Esophagus muscularis mucosa (tissue), 4 donors: ENCODE results near the gene SEMA5B. TPM values are rescaled to one million over a fixed set of nuclear protein-coding genes. Genes with fewer than 3 reads are reported as not detected.

Source experiments
- DNase-seq: peaks from one replicate; pipeline ENCODE4 v3.0.0-alpha.2; 2017; ENCODE audit errors: extremely low spot score
- H3K27ac ChIP-seq, 4 donors: fragments of 200-600 bp; sonication (generic); replicated peaks in 1 of 4; 1 replicate in 3 of 4; 2 replicates in 1 of 4; pipeline ENCODE4 v1.5.1; 2016 to 2019; ENCODE audit warnings: mild to moderate bottlenecking in 1 of 4
- H3K27me3 ChIP-seq, 4 donors: fragments of 200-600 bp; sonication (generic); one replicate each; pipeline versions ENCODE4 v1.5.1 to v1.6.0; 2016 to 2019
- H3K36me3 ChIP-seq, 4 donors: fragments of 200-600 bp; sonication (generic); one replicate each; pipeline ENCODE4 v1.5.1; 2016 to 2019
- H3K4me1 ChIP-seq, 4 donors: fragments of 200-600 bp; sonication (generic); one replicate each; pipeline ENCODE4 v1.5.1; 2016 to 2019
- H3K4me3 ChIP-seq, 4 donors: fragments of 200-600 bp; sonication (generic); 1 replicate in 2 of 4; 2 replicates in 2 of 4; pipeline ENCODE4 v1.5.1; 2016 to 2019; ENCODE audit warnings: mild to moderate bottlenecking in 4 of 4, moderate library complexity in 1 of 4
- H3K9me3 ChIP-seq, 4 donors: fragments of 200-600 bp; sonication (generic); 1 replicate in 3 of 4; 2 replicates in 1 of 4; pipeline ENCODE4 v1.5.1; 2016 to 2019
- CTCF ChIP-seq, 3 experiments: fragments of 200-600 bp in 2 of 3; fragments of 450-650 bp in 1 of 3; sonication (generic) in 2 of 3; IDR thresholded peaks; one replicate each; pipeline ENCODE4 v1.5.1; 2017 to 2019; ENCODE audit warnings: antibody characterized with exemption in 3 of 3, mild to moderate bottlenecking in 2 of 3, moderate library complexity in 1 of 3
- EP300 ChIP-seq: sonication (generic); formaldehyde crosslinking; IDR thresholded peaks from one replicate; pipeline ENCODE4 v1.6.1; 2017; ENCODE audit warnings: antibody characterized with exemption
- POLR2A ChIP-seq: fragments of 450-650 bp; IDR thresholded peaks from one replicate; pipeline ENCODE4 v1.6.1; 2017; ENCODE audit warnings: antibody characterized with exemption, moderate library complexity, mild to moderate bottlenecking, low read depth
- POLR2AphosphoS5 ChIP-seq, 2 donors: sonication (generic); formaldehyde crosslinking; IDR thresholded peaks; one replicate each; pipeline ENCODE4 v1.6.1; 2017; ENCODE audit warnings: antibody characterized with exemption in 2 of 2
- WGBS: methylation state at CpG from one replicate; pipeline ENCODE4 v1.1.5; 2018; 5-methylcytosine and 5-hydroxymethylcytosine counted together
- intact Hi-C: fragments of 100-400 bp; cut with DNase I; formaldehyde crosslinking; loops from one replicate; pipeline ENCODE4 v1.15.1; 2023
- total RNA-seq, 4 donors: library from RNA; depleted of rRNA; stranded (reverse); fragments of >200 nt; gene quantifications; one replicate each; pipeline versions ENCODE4 v1.1.0 to v1.2.1, GENCODE V29; 2016

The SEMA5B gene
- total RNA-seq, 4 donors from 2014 or later, result under 0.01 to 1.6 (median 0.34) TPM

GRCh38 chr3:123060054-123060453 is 32.5 kb upstream of the SEMA5B start:
- Histone ChIP-seq H3K27me3 (no peaks in the 10 kb centered on the region), H3K4me1 (no peaks in the 10 kb centered on the region), H3K4me3 (no peak overlapping the region), H3K27ac (no peak overlapping the region), H3K36me3 (no peaks in the 10 kb centered on the region), H3K9me3 (no peaks in the 10 kb centered on the region)
- TF ChIP-seq POLR2A (no peak), CTCF (IDR thresholded peaks at IDR 0.05) (no peak), POLR2AphosphoS5 (IDR thresholded peaks at IDR 0.05) (no peak), EP300 (no peak)
- intact Hi-C loops, result loop anchor here (10.0 kb wide), 1 partner anchor 145 kb away; the partner anchor contains the start of gene SEC22A
- DNase-seq, result no peak

DNA sequence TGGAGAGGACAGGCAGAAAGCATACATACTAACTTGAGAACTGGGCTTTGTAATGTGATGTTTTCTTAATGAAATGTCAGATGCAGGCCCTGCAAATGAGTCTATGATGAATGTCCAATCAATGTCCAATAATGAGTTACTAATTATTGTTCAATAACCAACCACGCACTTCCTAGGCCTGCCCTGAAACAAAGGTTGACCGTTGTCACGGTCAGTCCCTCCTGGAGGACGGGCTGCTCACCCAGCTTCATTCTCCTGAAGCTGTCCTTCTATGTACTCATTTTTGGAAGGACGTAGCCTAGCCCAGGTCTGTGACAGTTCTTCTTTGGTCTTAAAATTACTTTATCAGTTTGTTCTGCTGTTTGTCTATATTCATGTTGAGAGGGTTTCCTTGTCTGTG is 30.9 kb upstream of the SEMA5B start:
- Histone ChIP-seq H3K4me3 (no peak overlapping the region), H3K9me3 (no peaks in the 10 kb centered on the region), H3K36me3 (no peaks in the 10 kb centered on the region), H3K27ac (no peak overlapping the region), H3K27me3 (no peaks in the 10 kb centered on the region), H3K4me1 (peaks cover 0 to under 1% (median 0%) of the 10 kb centered on the region in 4 donors)
- intact Hi-C loops, result no loop called here
- no peak for TF ChIP-seq POLR2A
- TF ChIP-seq CTCF (IDR thresholded peaks at IDR 0.05), result no peak
- TF ChIP-seq POLR2AphosphoS5 (IDR thresholded peaks at IDR 0.05), result no peak
- no peak for TF ChIP-seq EP300
- no peak for DNase-seq
- 96% methylated on average over 5 of the region's 5 CpGs for WGBS

- peaks cover 0 to 9% (median 0%) of the 10 kb centered on the region in 4 donors for H3K4me1 ChIP-seq
- H3K36me3 ChIP-seq, result no peaks in the 10 kb centered on the region
- 87% methylated on average over 5 of the region's 5 CpGs for WGBS
- DNase-seq, result no peak
- intact Hi-C loops, result no loop called here
- H3K9me3 ChIP-seq, result no peaks in the 10 kb centered on the region
- no peaks in the 10 kb centered on the region for H3K27me3 ChIP-seq
- no peak overlapping the region for H3K4me3 ChIP-seq
- TF ChIP-seq EP300, result no peak
- TF ChIP-seq POLR2AphosphoS5 (IDR thresholded peaks at IDR 0.05), result no peak
- TF ChIP-seq CTCF (IDR thresholded peaks at IDR 0.05), result no peak
- no peak for TF ChIP-seq POLR2A
- H3K27ac ChIP-seq, result no peak overlapping the region
These were observed 27.8 kb upstream of the SEMA5B start for GRCh38 chr3:123055352-123055751.

- Histone ChIP-seq H3K27me3 (no peaks in the 10 kb centered on the region), H3K9me3 (no peaks in the 10 kb centered on the region), H3K36me3 (no peaks in the 10 kb centered on the region), H3K4me1 (peaks cover 0 to 9% (median 0%) of the 10 kb centered on the region in 4 donors), H3K27ac (no peak overlapping the region), H3K4me3 (no peak overlapping the region)
- no peak for DNase-seq
- TF ChIP-seq EP300 (no peak), POLR2A (no peak), CTCF (IDR thresholded peaks at IDR 0.05) (no peak), POLR2AphosphoS5 (IDR thresholded peaks at IDR 0.05) (no peak)
- intact Hi-C loops, result no loop called here
- 84% methylated on average over 4 of the region's 4 CpGs for WGBS
These were observed 27.4 kb upstream of the SEMA5B start for GRCh38 chr3:123054931-123055330.

DNA sequence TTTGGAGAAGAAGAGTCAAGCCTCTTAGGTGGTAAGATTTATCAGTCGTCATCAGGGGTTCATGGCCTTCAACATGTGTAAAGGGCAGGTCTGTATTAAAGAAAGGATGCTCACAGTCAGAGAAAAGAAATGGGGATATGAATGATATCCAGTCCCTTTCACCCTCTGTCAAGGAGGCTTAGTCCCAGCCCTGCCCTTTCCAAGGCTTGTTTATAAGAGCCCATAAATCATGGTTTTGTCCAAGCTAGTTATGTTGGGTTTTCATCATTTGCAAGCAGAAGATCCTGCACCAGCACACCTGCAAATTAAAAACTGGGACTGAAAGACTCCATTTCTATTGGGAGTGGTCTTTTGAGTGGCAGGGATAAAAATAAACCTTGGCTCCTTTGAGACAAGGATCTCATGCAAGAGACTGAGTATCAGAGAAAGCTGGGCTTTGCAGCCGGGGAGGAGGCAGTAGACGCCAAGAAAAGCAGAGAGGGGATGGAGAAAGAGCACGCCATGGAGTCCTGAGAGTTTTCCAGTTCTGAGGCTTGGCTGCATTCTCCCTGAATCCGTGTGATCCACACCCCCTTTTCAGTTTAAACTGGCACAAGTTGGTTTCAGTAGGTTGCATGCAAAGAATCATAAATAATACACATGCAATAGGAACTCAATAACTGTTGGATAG is 26.7 kb upstream of the SEMA5B start:
- Histone ChIP-seq H3K27ac (no peak overlapping the region), H3K36me3 (no peaks in the 10 kb centered on the region), H3K9me3 (no peaks in the 10 kb centered on the region), H3K4me3 (no peak overlapping the region), H3K4me1 (peaks cover 0 to 9% (median 0%) of the 10 kb centered on the region in 4 donors), H3K27me3 (no peaks in the 10 kb centered on the region)
- intact Hi-C loops, result no loop called here
- DNase-seq, result no peak
- TF ChIP-seq CTCF (IDR thresholded peaks at IDR 0.05) (no peak), POLR2A (no peak), POLR2AphosphoS5 (IDR thresholded peaks at IDR 0.05) (no peak), EP300 (no peak)
- WGBS, result 56% methylated on average over 5 of the region's 5 CpGs
